ENCODE measurements around the gene CEP41.

Gene CEP41

GRCh38 chr7:130367836-130368746 is 72.7 kb downstream of the CEP41 start:
- DNase-seq, result no peak

- no peak for DNase-seq
These were observed 73.6 kb downstream of the CEP41 start for GRCh38 chr7:130367088-130367755.

DNA sequence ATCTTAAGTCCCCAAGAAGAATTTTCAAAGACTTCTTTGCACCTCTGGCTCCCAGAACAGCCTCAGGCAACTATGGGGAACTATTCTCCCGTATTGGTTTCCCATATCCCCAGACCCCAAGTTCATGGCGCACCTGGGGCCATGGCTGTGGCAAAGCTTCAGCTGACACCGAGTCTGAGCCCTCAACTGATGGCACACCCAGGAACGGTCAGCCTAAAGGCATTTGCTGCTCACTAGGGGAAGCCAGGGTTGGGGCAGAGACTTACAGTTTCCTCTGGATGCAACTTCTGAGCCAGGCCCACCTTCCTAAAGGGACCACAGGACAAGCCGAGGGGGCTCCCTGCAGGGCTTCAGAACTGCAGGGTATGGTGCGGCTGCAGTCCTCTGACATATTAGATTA is 74.3 kb downstream of the CEP41 start:
- no peak for DNase-seq

- peak; percentile 91 for DNase-seq
These were observed 75.0 kb downstream of the CEP41 start for GRCh38 chr7:130365511-130366441.

- no peak for DNase-seq
These were observed 75.7 kb downstream of the CEP41 start for GRCh38 chr7:130365088-130365487.

GRCh38 chr7:130364451-130364850 is 76.4 kb downstream of the CEP41 start:
- DNase-seq, result peak; percentile 23

DNA sequence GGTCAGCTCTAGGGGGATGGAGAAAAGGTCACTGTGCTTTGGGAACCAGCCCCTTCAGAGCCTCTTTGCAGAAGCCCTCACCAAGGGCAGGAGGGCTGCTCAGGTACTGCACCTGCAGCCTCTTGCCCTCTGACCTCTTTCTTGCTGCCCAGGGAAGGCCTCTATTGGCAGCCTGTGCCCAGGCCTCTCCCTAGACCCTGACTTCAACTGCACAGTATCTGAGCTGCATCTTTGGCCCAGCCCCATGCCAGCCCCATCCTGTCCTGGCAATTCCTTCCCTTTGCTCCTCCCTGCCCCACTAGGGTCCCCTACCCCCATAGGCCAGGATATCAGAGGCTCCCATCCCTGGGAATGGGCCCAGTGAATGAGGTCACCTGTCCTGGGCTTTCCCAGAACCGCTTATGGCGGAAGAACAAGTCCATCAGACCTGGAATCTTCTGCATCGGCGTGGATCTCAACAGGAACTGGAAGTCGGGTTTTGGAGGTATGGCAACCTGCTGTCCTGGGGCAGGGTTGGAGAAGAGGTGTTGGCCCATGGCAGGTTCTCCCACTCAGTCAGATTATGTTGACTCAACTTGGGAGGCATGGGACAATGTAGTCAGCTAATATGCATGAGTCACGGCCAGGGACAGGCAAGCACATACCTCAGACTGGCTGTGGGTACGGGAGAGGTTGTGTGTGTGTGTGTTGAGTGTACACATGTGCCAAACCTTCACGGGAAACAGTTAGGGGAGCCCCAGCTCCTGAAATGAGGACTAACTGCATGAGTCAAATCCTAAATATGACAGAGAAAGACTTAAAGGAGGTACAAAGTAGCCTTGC is 77.6 kb downstream of the CEP41 start:
- peak; percentile 27 for DNase-seq

DNA sequence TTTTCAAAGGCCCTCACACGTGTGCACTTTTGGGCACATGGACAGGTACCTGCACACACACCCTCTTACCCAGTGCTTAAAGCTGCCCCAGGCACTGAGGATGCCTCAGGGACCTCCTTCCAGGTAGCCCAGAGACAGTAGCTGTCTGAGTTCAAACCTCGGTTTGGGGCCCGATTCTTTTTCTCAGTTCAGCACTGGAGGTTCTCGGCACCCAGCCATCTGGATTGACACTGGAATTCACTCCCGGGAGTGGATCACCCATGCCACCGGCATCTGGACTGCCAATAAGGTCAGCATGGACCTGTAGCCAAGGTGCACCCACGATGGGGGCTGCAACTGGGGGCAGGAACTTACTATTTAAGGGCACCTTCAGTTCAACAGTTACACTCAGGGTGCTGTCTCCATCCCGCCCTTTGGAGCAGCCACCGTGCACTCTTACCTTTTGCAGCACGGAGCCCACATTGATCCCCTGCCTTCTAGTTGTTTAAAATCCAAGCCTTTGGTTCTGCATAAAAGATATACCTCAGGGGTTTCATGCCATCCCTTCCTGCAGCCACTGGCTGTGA is 78.5 kb downstream of the CEP41 start:
- DNase-seq, result peak; percentile 10

DNA sequence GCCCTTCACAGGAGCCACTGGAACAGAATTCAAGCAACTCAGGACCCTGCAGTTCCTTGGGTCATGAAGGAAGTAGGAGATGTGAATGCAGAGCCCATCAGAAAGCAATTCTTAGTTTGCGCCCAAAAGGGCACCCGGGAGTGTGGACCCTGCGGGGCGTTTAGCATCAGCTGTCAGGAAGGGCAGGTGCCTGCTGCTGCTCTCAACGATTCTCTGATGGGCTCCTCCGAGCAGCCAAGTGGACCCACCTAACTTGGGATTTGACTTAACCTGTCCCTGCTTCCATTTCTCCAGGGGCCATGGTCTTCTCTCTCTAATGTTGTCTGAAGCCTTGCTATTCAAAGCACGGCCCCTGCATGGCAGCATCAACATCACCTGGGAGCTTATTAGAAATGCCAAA is 79.1 kb downstream of the CEP41 start:
- DNase-seq, result no peak

GRCh38 chr7:130360518-130360917 is 80.3 kb downstream of the CEP41 start:
- DNase-seq, result no peak

- DNase-seq, result no peak
These were observed 81.4 kb downstream of the CEP41 start for GRCh38 chr7:130359276-130359857.

GRCh38 chr7:130358471-130358870 is 82.3 kb downstream of the CEP41 start:
- DNase-seq, result no peak

DNA sequence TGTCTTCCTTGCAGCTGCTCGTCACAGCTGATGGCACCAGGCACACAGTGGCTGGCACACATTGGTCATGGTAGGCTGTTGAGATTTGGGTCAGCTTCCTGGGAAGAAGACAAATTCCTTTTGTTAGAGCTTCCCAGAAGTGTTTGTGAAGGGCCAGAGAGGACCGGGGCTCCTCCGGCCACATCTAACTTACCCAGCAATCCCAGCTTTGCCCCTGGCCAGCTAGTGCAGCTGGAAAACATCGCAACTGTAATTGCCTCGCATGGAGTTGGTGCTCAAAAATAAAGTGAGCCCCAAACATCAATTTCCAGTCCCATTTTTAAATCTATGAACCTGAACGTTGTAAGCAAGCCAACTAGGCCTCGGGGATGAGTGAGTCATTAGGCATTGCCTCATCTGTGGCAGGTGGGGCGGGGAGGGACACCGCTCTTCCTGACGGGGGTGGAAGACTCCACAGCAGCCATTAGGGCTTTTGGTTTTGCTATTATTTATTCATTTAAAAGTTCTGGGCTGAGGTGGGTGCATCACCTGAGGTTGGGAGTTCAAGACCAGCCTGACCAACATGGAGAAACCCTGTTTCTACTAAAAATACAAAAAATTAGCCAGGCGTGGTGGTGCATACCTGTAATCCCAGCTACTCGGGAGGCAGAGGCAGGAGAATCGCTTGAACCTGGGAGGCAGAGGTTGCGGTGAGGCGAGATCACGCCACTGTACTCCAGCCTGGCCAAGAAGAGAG is 83.8 kb downstream of the CEP41 start:
- peak; percentile 78 for DNase-seq

DNA sequence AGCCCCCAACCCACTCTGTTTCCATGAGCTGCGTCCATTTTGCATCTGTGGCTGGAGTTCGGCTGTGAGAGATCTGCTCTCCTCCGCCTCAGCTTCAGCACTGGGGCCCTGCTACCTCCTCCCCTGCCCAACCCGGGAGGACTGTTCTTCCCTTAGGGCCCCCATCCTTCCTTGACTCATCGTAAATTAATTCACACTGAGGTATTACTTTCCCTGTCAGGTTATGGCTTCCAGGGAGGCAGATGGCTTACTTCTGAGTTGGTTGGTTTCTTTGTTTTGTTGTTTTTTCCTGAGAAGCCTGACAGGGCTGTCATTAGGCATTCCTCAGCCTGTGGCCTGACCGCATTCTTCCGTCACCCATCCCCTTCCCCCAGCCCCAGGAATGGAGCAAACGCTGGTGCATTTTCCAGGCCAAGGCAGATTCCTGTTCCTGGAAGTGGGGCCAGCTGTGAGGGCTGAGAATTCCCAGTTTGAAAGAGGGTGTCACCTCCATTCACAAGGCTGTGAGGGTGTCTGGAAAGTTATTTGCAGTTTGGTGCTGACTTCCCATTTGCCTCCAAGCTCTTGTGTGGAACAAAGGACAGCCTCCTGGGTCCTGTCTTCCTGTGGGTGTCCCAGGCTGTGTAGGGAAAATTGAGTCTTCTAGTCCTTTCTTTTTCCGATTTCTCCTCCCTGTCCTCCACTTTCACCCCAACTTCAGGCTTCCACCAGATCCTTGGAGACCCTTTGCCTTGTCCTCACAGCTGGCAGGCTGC is 84.5 kb downstream of the CEP41 start:
- DNase-seq, result peak; percentile 94

DNA sequence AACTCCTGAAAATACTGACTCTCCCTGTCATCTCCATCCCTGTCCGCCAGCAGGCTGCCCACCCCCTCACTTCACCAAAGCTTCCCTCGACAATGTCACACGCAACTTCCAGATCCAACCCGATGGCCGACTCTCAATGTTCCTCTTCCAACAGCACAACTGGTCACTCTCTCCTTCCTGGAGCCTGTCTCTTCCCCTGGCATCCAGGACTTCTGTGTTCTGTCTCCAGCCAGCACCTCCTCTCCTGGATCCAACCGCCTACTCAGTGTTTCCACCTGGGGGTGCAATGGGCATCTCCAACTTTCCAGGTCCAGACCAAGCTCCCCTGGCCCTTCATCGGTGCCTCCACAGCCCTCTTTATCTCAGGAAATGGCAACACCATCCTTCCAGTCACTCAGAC is 87.6 kb downstream of the CEP41 start:
- DNase-seq, result no peak

DNA sequence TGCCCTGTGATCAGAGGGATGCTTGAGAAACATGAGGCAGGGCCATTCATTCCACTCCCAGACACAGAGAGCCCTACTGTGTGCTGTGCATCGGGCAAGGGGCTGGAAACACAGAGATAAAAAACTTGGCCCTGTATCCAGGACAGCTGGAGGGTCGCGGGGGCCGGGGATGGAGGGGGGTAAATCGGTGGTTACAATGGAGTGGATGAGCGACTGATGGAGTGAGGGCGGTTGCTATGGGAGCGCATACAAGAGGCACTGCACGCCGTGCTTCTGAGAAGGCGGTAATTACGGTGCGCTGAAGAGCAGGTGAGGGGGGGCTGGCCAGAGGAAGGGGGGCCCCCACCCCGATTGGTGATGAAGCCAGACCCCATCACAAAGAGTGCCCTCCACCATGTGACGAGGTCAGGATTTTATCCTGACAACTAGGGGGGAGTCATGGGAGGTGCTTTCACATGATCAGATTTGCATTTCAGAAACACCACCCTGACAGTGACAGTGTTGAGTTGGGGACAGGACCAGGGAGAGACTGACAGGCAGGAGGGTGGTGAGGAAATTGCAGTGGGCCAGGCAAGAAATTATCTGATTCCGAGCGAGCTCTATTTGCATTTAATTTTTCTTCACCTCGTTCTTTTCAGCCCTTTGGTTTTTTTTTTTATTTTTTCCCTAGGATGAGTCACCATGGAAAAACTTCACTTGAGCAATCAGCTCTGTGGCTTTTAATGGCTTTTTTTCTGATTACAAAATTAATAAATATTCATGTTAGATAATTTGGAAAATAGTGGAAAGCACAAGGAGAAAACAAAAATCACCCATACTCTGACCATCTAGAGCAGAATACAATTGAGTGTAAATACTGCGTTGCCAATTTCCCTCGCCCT is 88.4 kb downstream of the CEP41 start:
- DNase-seq, result no peak

DNA sequence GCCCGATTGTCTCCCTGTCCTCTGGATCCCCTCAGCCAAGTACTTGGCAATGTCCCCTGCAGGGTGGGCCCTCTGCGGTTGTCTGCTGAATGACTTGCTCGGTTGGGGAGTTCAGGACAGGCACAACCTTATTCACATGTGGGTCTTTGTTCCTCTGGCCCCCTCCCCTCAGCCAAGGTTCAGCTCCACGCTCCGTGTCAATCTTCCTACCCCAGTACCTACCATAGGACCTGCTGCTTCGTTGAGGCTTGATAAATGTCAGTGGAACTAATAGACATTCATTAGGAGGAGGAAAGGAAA is 89.1 kb downstream of the CEP41 start:
- no peak for DNase-seq

- peak; percentile 92 for DNase-seq
These were observed 89.6 kb downstream of the CEP41 start for GRCh38 chr7:130350945-130351790.

Measured in left hindlimb (tissue), 1 donor.